ENCODE results near the gene ANXA2.

Gene ANXA2

GRCh38 chr15:60376677-60377095 lies 21.1 kb downstream of the ANXA2 start:
- in situ Hi-C loops (cut with MboI; ENCODE audit: low sequenced_read_pairs, unreplicated experiment), result no loop called here
- TF ChIP-seq, protein P1, sequence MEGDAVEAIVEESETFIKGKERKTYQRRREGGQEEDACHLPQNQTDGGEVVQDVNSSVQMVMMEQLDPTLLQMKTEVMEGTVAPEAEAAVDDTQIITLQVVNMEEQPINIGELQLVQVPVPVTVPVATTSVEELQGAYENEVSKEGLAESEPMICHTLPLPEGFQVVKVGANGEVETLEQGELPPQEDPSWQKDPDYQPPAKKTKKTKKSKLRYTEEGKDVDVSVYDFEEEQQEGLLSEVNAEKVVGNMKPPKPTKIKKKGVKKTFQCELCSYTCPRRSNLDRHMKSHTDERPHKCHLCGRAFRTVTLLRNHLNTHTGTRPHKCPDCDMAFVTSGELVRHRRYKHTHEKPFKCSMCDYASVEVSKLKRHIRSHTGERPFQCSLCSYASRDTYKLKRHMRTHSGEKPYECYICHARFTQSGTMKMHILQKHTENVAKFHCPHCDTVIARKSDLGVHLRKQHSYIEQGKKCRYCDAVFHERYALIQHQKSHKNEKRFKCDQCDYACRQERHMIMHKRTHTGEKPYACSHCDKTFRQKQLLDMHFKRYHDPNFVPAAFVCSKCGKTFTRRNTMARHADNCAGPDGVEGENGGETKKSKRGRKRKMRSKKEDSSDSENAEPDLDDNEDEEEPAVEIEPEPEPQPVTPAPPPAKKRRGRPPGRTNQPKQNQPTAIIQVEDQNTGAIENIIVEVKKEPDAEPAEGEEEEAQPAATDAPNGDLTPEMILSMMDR (IDR thresholded peaks at IDR 0.05; ENCODE audit: borderline replicate concordance, control extremely low read depth, extremely low read depth, insufficient read depth, missing control alignments), result no peak
- DNase-seq (ENCODE audit: low spot score), result no peak

GRCh38 chr15:60375306-60375705 lies 22.5 kb downstream of the ANXA2 start:
- in situ Hi-C loops (cut with MboI; ENCODE audit: low sequenced_read_pairs, unreplicated experiment), result no loop called here
- no peak for DNase-seq (ENCODE audit: low spot score)
- TF ChIP-seq, protein P1 (IDR thresholded peaks at IDR 0.05; ENCODE audit: borderline replicate concordance, control extremely low read depth, extremely low read depth, insufficient read depth, missing control alignments), result no peak

DNA sequence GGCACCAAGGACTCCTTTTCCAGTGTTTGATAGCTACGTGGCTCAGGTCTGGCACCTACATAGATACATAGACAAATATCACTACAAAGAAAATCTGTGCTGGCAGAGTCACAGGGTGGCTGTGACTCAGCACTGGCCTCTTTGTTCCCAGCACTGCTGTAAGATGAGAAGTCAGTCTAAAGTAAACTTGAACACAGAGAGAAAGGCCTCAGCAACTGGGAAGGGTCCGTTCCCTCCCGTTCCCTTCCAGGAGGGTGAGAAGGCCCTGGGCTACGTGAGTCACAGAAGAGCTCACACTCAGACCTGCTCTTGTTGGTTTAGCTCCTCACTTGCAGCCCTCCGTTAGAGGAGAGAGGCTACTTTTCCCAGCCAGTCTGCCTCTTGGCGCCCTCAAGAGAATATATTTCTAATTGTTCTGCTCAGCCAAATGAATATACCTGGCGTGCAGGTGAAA lies 23.1 kb downstream of the ANXA2 start:
- in situ Hi-C loops (cut with MboI; ENCODE audit: low sequenced_read_pairs, unreplicated experiment), result loop anchor here (25.0 kb wide), 1 partner anchor 538 kb away; no protein-coding TSS in a partner anchor
- TF ChIP-seq, protein P1 (IDR thresholded peaks at IDR 0.05; ENCODE audit: borderline replicate concordance, control extremely low read depth, extremely low read depth, insufficient read depth, missing control alignments), result no peak
- no peak for DNase-seq (ENCODE audit: low spot score)

DNA sequence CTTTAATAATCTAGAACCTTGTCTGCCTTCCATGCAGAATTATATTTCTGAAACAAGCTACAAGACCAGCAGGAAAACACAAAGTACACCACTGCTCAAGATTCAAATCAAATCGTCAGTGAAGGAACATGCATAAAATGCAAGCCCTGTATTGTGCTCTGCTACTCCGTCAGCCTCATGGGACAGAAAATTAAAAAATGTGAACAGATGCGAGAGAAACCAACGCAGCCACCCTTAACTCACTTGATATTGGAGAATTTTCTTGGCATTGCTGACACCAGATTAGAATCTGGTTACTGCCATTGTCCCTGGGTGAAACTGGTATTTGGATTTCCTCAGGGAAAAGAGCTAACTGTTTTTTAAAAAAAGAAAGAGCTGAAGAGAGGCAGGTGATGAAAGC lies 23.6 kb downstream of the ANXA2 start:
- DNase-seq (ENCODE audit: low spot score), result no peak
- in situ Hi-C loops (cut with MboI; ENCODE audit: low sequenced_read_pairs, unreplicated experiment), result loop anchor here (25.0 kb wide), 1 partner anchor 538 kb away; no protein-coding TSS in a partner anchor
- TF ChIP-seq, protein P1 (IDR thresholded peaks at IDR 0.05; ENCODE audit: borderline replicate concordance, control extremely low read depth, extremely low read depth, insufficient read depth, missing control alignments), result no peak

DNA sequence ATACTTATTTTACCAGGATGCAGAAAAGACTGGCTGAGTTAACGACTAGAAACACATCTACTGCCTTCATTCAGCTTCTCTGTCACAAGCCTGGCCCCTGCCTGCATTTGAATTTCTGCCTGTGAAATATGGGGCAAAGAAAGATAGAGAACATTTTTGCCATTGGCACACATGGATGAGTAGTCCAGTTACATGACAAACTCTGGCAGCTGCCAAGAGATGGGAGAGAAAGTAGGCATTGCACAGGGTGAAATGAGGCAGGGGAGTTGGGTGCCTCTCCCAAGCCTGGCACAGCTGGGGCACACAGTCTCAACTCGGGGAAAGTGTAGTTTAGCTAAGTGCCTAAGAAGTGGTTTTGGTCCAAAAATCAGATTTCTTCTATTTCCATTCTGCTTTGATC lies 24.0 kb downstream of the ANXA2 start:
- TF ChIP-seq, protein P1 (IDR thresholded peaks at IDR 0.05; ENCODE audit: borderline replicate concordance, control extremely low read depth, extremely low read depth, insufficient read depth, missing control alignments), result no peak
- in situ Hi-C loops (cut with MboI; ENCODE audit: low sequenced_read_pairs, unreplicated experiment), result loop anchor here (25.0 kb wide), 1 partner anchor 539 kb away; no protein-coding TSS in a partner anchor
- DNase-seq (ENCODE audit: low spot score), result no peak

- in situ Hi-C loops (cut with MboI; ENCODE audit: low sequenced_read_pairs, unreplicated experiment), result loop anchor here (25.0 kb wide), 1 partner anchor 539 kb away; no protein-coding TSS in a partner anchor
- TF ChIP-seq, protein P1 (IDR thresholded peaks at IDR 0.05; ENCODE audit: borderline replicate concordance, control extremely low read depth, extremely low read depth, insufficient read depth, missing control alignments), result no peak
- no peak for DNase-seq (ENCODE audit: low spot score)
Measured at GRCh38 chr15:60373327-60373726, 24.5 kb downstream of the ANXA2 start.

Data from GM13976 (cell line).